H54 (cell line): ENCODE results near the gene ELAVL2.

Experiments used
- DNase-seq: peaks from one replicate; pipeline ENCODE4 v3.0.0; 2011; ENCODE audit warnings: low spot score, mixed read lengths; ENCODE audit not compliant: insufficient read length
- FAIRE-seq: peaks from 3 replicates; lab custom pipeline; 2011; peaks lifted over from hg19 to GRCh38; lab: Jason Lieb, UNC
- POLR2A ChIP-seq: IDR thresholded peaks from 2 replicates; pipeline ENCODE4 v1.6.1; 2011; ENCODE audit warnings: low read depth, mild to moderate bottlenecking, low read length

Gene ELAVL2

DNA sequence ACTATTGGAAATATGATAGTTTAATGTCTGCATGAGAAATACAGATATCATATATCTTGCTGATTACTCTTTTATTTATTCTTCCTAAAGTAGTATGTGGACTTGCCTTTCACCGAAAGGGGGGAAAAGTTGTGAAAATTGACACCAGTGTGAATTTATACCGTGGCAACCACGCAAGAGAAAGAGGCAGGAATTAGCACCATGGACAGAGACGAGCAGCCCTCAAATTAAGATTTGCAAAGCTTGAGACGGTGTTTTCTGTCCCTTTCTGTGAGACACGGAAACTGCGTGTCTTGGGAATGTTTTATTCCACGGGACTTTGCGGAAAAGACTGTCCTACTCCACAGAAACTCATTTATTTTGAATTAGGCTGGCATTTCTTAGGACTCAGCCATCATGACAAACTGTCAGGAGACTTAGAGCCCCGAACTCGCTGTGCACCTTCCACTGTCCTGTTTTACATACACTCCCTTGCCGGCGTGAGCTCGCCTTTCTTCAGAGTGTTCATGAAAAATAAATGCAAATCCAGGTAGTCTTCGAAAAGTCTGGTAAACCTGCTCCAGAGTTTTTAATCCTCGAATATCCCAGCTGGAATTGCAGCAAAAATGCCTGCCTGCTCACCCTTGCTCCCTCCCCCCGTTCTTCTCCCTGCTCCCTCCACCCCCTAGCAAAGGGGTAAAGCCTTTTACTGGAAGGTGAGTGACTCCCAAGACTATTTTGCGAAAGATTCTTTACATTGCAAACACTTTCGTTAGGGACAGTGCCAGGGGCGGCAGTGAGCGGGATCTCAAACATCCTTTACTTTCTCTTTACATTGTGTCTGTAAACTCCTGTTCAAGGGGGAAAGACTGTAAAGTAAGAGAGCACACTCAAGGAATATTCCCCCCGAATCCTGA is 3.8 kb upstream of the ELAVL2 start:
- TF ChIP-seq POLR2A, result no peak
- DNase-seq (no peak), FAIRE-seq (peak; percentile 90)

GRCh38 chr9:23825700-23826099 is 340 bp downstream of the ELAVL2 start:
- DNase-seq (no peak), FAIRE-seq (peak; percentile 67)
- TF ChIP-seq POLR2A, result no peak

DNA sequence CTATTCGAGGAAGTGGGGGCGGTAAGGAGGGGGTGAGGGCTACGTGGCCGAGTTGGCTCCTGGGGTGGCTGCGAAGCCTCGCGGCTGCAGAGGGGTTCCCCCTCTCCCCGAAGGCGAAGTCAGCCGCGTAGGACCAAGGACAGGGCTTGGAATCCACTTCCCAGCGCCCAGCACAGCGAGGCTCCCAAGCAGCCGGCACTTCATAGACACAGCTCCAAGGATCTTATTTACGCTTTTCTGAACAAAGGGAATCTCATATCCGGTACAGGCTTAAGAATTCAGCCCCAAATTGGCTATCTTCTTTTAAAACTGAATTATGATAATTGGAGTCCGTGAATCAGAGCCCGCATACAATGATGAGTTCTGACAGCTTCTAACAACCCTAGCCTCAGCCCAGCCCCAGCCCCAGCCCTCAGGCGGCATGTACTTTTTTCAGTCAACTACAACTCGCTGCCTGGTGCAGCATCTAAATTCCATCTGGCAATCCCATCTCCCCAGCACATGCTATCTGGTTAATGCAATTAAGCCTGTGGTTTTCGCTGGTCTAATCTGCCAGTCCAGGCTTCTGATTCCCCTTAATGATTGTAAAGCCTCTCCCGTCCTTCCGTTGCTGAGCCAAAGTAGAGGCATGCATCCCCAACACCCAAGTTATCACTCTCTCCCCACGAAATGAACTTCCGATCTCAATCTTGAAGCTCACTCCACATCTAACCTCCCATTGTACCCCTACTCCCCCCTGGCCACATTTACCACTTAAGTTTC is 1.0 kb downstream of the ELAVL2 start:
- TF ChIP-seq POLR2A, result no peak
- DNase-seq, result peak; percentile 57
- peak; percentile 76 for FAIRE-seq

GRCh38 chr9:23823986-23824829 is 1.8 kb downstream of the ELAVL2 start:
- no peak for FAIRE-seq
- DNase-seq, result no peak
- no peak for TF ChIP-seq POLR2A

GRCh38 chr9:23823269-23823668 is 2.8 kb downstream of the ELAVL2 start:
- DNase-seq, result no peak
- TF ChIP-seq POLR2A, result no peak
- FAIRE-seq, result no peak

DNA sequence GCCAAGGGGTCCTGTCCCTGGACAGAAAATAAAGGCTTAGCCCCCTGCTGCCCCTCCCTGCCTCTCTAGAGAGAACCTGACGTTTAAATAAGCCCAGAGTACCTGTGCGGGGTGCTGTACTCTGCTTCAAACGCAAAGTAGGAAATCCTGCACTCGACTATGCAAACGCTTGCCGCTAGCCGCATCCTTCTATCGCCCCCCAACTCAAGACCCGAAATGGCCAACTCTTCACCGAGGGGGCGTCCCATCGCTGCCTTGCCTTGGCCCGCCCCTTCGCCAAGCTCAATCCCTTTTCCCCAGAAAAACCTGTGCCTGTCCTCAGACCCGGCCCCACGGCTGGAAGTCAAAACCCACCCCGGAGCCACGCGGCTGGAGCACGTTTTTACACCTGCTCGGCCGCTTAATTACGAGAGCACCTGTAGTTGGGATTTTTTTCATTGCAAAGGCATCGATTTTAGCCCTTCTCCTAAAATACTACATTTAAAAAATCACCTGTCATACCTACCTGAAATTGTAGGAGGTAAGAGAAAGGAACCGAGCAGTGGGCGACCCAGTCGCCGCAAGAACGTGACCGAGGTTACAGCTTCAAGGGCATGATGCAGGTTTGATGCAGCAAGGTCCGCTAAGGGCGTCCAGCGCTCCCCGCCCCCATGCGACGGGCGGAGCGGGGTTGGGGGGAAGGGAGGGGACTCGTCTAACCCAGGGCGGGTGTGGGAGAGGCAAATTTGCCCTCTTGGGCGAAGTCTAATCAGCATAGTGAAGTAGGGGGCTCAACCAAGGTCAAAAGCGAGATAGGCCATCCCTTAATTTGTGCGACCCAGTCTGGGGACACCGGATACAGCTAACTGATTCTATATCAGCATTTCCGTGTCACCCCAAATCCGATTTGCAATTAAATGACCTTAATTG is 3.5 kb downstream of the ELAVL2 start:
- no peak for TF ChIP-seq POLR2A
- FAIRE-seq, result no peak
- no peak for DNase-seq

GRCh38 chr9:23821375-23822181 is 4.5 kb downstream of the ELAVL2 start:
- FAIRE-seq (no peak), DNase-seq (peak; percentile 51)
- TF ChIP-seq POLR2A, result no peak; the same call in 1 of the 2 replicates

DNA sequence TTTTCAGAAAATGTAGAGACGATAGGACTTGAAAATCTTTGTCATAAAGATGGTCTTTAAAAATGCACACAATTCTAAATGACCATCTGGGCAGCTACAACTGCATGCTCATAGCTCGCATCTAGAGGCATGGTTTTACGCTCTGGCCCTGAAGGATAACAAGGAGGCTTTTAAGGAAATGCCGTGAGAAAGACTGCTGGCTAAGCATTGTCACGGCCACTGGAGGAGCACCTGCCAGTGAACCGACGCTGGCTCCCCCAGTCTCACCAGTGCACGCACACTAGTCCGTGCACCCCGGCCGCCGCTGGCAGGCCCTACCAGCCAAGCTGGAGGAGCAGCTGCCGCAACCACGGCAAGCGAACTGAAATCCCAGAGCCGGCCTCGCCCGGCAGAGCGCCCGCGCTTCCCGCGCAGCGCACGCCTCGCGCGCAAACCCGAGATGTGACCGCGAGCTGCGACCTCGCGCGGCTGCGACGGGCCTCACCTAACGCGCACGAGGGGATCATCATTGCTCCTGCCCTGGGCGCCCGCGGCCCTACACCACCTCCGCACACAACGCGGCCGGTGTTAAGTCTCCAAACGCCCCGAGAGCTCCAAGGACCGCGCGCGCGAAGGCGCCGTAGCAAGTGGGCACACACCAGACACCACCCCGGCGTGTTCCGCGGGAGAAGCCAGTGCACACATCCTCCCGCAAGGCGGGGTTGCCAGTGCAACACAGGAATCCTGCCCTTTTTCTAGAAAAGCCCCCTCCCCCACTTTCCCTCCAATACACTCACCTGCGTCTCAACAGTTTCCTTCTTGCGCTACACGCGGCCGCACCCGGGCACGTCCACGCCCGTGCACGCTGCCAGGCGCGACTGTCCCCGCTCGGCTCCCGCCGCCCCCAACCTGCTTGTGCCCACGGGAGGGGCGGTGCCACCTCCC is 5.3 kb downstream of the ELAVL2 start:
- TF ChIP-seq POLR2A, result no peak
- DNase-seq (no peak), FAIRE-seq (peak; percentile 62)

DNA sequence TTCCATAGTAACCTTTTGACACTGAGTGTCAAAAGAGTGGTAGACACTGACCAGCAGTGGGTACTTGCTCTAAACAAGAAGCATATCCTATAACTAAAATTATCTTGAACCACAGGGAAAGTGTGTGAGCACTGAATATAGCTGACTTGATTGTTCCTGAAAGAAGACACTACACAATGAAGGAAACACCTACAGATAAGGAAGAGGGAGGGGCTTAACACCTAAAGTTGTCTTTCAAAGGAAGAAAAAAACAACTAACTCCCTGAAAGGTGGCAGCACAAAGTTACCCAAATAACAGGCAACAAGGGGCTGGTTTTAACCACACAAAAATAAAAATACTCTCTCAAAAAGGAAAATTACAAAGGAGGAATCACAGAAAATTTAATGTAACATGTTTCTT is 6.6 kb downstream of the ELAVL2 start:
- no peak for FAIRE-seq
- TF ChIP-seq POLR2A, result no peak
- no peak for DNase-seq

DNA sequence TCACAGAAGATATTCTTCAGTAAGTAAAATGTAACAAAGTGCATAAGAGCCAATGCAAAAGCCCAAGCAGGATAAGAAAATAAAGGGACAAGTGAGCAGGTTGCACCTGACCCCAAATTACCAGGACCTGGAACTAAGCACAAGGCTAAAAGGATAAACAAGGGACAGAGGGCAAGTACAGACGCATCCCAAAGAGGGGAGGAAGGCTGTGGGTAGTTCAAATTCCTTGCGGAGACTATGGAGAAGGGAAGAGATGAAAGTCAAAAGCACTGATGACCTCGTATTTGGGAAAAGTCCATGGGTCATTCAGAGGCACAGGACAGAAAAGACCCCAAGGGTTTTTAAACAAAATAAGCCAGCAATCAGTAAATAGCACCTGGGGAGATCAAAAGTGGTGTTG is 11.8 kb downstream of the ELAVL2 start:
- TF ChIP-seq POLR2A, result no peak
- FAIRE-seq (no peak), DNase-seq (no peak)

DNA sequence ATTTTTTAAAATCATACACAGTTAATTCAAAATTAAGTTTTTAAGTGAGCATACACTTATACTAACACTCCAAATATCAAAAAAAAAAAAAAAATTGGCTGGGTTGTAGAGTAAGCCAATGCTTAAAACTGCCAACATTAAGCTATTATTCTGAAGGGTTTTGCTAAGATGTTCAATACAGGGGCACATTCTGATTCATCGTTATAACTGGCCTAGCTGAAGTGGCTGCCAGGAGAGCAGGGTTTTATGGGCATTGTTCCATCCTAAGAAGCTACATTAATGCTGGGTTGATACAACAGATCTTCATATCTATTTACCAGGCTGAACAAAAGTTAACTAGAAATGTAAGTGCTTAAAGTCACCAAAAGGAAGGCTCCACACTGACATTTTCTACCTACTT is 13.4 kb downstream of the ELAVL2 start:
- FAIRE-seq, result no peak
- TF ChIP-seq POLR2A, result no peak
- DNase-seq, result no peak
